ENCODE data around the gene KCNQ4. TPM values are rescaled to one million over a fixed set of nuclear protein-coding genes. Genes with fewer than 3 reads are reported as not detected.

The KCNQ4 gene
- total RNA-seq, 1 experiment from 2014 or later = 1.4 TPM

GRCh38 chr1:40777224-40777970 is 6.2 kb upstream of the KCNQ4 start:
- Histone ChIP-seq H3K27ac (ENCODE audit: insufficient read length, low read depth, low read length) (no peak overlapping the region), H2BK15ac (ENCODE audit: low read depth, low read length) (no peak overlapping the region), H3K18ac (ENCODE audit: insufficient read length, low read depth, low read length) (no peak overlapping the region), H3K79me2 (ENCODE audit: insufficient read depth, low read length) (no peaks in the 10 kb centered on the region), H4K91ac (ENCODE audit: insufficient read length, low read depth, low read length) (no peak overlapping the region), H2AFZ (ENCODE audit: low read length) (no peak overlapping the region), H4K5ac (ENCODE audit: insufficient read length, low read depth, low read length) (no peak overlapping the region), H3K79me1 (ENCODE audit: insufficient read depth, low read depth, low read length, poor library complexity, severe bottlenecking) (no peaks in the 10 kb centered on the region), H3K4ac (ENCODE audit: low read depth, low read length) (no peak overlapping the region), H3K4me2 (ENCODE audit: insufficient read depth, insufficient read length, low read length) (no peak overlapping the region), H3K23ac (ENCODE audit: insufficient read length, low read depth, low read length) (no peak overlapping the region), H3K4me1 (ENCODE audit: insufficient read depth, low read length) (peaks cover under 1% of the 10 kb centered on the region; the same call in 1 of the 2 replicates), H4K20me1 (ENCODE audit: control insufficient read depth, insufficient read depth, insufficient read length) (no peaks in the 10 kb centered on the region), H3K9me3 (ENCODE audit: control insufficient read depth, low read depth, low read length) (no peaks in the 10 kb centered on the region), H3K14ac (ENCODE audit: insufficient read depth, low read length) (no peak overlapping the region), H3T11ph (ENCODE audit: low read length) (no peak overlapping the region), H3K56ac (ENCODE audit: insufficient read length, low read depth, low read length) (no peak overlapping the region), H2BK12ac (ENCODE audit: insufficient read length, low read depth, low read length) (no peak overlapping the region), H2BK5ac (ENCODE audit: insufficient read length, low read length) (no peak overlapping the region), H3K23me2 (ENCODE audit: insufficient read length, low read depth, low read length, poor library complexity, severe bottlenecking) (peaks cover 3% of the 10 kb centered on the region), H2AK5ac (ENCODE audit: insufficient read length, low read length) (no peak overlapping the region), H2BK20ac (ENCODE audit: low read depth, low read length, poor library complexity, severe bottlenecking) (no peak overlapping the region), H3K9ac (ENCODE audit: extremely low read depth, insufficient read length, low read length) (no peak overlapping the region), H3K27me3 (ENCODE audit: insufficient read depth, low read length) (peaks cover 2% of the 10 kb centered on the region; the same call in 1 of the 2 replicates), H4K8ac (replicated peaks; ENCODE audit: insufficient read length, low read depth, low read length) (no peak overlapping the region), H2BK120ac (ENCODE audit: low read depth, low read length, poor library complexity, severe bottlenecking) (no peak overlapping the region)
- Mint-ChIP-seq H3K4me1 (peaks cover 18 to 34% of the 10 kb centered on the region in 2 experiments), H3K36me3 (ENCODE audit: insufficient read depth in 1 of 3, low read depth in 3 of 3) (peaks cover 18 to 29% (median 28%) of the 10 kb centered on the region in 3 experiments), H3K9me3 (peaks cover 20% of the 10 kb centered on the region in 2 experiments), H3K27me3 (ENCODE audit: low read depth) (peaks cover 23% of the 10 kb centered on the region), H3K4me3 (no peak overlapping the region), H3K27ac (no peak overlapping the region; a peak in 1 of 7 replicates)
- DNase-seq = no peak
- no CpG with 5 or more reads among the region's 2 CpGs for WGBS (ENCODE audit: extremely low coverage, insufficient read length, low lambda C conversion rate)
- TF ChIP-seq CTCF (conservative IDR thresholded peaks at IDR 0.05) = no peak
